OCI-LY3 (cell line): Measurements from ENCODE around the gene POMT2.

ENCODE experiments used
- EZH2phosphoT487 ChIP-seq: fragments of 200-600 bp; shearing (Covaris generic); IDR thresholded peaks from 2 replicates; pipeline ENCODE4 v1.6.1; 2018; ENCODE audit warnings: antibody characterized with exemption, mixed run types, low read depth
- TF ChIP-seq, protein P1 (sequence below): fragments of 200-600, 300-600 bp; sonication (generic); IDR thresholded peaks from 2 replicates; pipeline ENCODE4 v1.5.1; 2014; ENCODE audit warnings: antibody characterized with exemption, low read length, low read depth

- TF ChIP-seq, protein P1, sequence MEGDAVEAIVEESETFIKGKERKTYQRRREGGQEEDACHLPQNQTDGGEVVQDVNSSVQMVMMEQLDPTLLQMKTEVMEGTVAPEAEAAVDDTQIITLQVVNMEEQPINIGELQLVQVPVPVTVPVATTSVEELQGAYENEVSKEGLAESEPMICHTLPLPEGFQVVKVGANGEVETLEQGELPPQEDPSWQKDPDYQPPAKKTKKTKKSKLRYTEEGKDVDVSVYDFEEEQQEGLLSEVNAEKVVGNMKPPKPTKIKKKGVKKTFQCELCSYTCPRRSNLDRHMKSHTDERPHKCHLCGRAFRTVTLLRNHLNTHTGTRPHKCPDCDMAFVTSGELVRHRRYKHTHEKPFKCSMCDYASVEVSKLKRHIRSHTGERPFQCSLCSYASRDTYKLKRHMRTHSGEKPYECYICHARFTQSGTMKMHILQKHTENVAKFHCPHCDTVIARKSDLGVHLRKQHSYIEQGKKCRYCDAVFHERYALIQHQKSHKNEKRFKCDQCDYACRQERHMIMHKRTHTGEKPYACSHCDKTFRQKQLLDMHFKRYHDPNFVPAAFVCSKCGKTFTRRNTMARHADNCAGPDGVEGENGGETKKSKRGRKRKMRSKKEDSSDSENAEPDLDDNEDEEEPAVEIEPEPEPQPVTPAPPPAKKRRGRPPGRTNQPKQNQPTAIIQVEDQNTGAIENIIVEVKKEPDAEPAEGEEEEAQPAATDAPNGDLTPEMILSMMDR: no peak
- no peak for TF ChIP-seq EZH2phosphoT487
These were observed 48.6 kb upstream of the POMT2 start for GRCh38 chr14:77369285-77369684.
